ENCODE results near the gene C2CD2. TPM values are rescaled to one million over a fixed set of nuclear protein-coding genes. Genes with fewer than 3 reads are reported as not detected.

The C2CD2 gene
- total RNA-seq, 1 donor from 2014 or later, result 15.3 TPM

GRCh38 chr21:41973861-41974751 lies 20.3 kb upstream of the C2CD2 start:
- H2AFZ ChIP-seq (replicated peaks), result no peak overlapping the region
- DNase-seq (ENCODE audit: low spot score), result no peak
- TF ChIP-seq EZH2phosphoT487 (IDR thresholded peaks at IDR 0.05), result no peak
- no peak for TF ChIP-seq EZH2 (IDR thresholded peaks at IDR 0.05)
- TF ChIP-seq CTCF (IDR thresholded peaks at IDR 0.05), result no peak

GRCh38 chr21:41973427-41973831 lies 19.6 kb upstream of the C2CD2 start:
- Histone ChIP-seq H3K9me3 (ENCODE audit: low read depth) (no peaks in the 10 kb centered on the region), H3K27ac (no peak overlapping the region), H4K20me1 (ENCODE audit: low read depth) (no peaks in the 10 kb centered on the region), H3K4me1 (no peaks in the 10 kb centered on the region), H3K4me3 (no peak overlapping the region), H3K4me2 (no peak overlapping the region), H3K27me3 (no peaks in the 10 kb centered on the region), H3K36me3 (no peaks in the 10 kb centered on the region), H3K79me2 (ENCODE audit: low read depth) (no peaks in the 10 kb centered on the region), H3K9ac (no peak overlapping the region), H2AFZ (replicated peaks) (no peak overlapping the region), H3F3A (ENCODE audit: low read depth) (peaks cover 4% of the 10 kb centered on the region)
- Mint-ChIP-seq H3K27me3 (ENCODE audit: insufficient read depth, low read depth) (peaks cover 4% of the 10 kb centered on the region), H3K27ac (no peak overlapping the region), H3K4me1 (peaks cover 34% of the 10 kb centered on the region), H3K36me3 (no peaks in the 10 kb centered on the region), H3K4me3 (no peak overlapping the region), H3K9me3 (peaks cover 5% of the 10 kb centered on the region)
- no peak for DNase-seq (ENCODE audit: low spot score)
- TF ChIP-seq EZH2 (IDR thresholded peaks at IDR 0.05) (no peak), CTCF (IDR thresholded peaks at IDR 0.05) (no peak), EZH2phosphoT487 (IDR thresholded peaks at IDR 0.05) (no peak)

More at GRCh38 chr21:41973861-41974751, 20.3 kb upstream of the C2CD2 start:
- no peak overlapping the region for H3K27ac Mint-ChIP-seq
- Histone ChIP-seq H3K27me3 (no peaks in the 10 kb centered on the region), H3K4me3 (no peak overlapping the region), H3K27ac (no peak overlapping the region), H4K20me1 (ENCODE audit: low read depth) (no peaks in the 10 kb centered on the region), H3K4me2 (no peak overlapping the region), H3K9ac (no peak overlapping the region), H3K79me2 (ENCODE audit: low read depth) (no peaks in the 10 kb centered on the region), H3K4me1 (no peaks in the 10 kb centered on the region), H3K9me3 (ENCODE audit: low read depth) (peaks cover 1% of the 10 kb centered on the region), H3K36me3 (no peaks in the 10 kb centered on the region), H3F3A (ENCODE audit: low read depth) (no peaks in the 10 kb centered on the region)
- H3K9me3 Mint-ChIP-seq, result peaks cover 7% of the 10 kb centered on the region
- H3K4me3 Mint-ChIP-seq, result no peak overlapping the region
- H3K4me1 Mint-ChIP-seq, result peaks cover 27% of the 10 kb centered on the region
- no peaks in the 10 kb centered on the region for H3K36me3 Mint-ChIP-seq
- peaks cover 4% of the 10 kb centered on the region for H3K27me3 Mint-ChIP-seq (ENCODE audit: insufficient read depth, low read depth)

GRCh38 chr21:41972511-41973205 lies 18.8 kb upstream of the C2CD2 start:
- DNase-seq (ENCODE audit: low spot score), result no peak
- TF ChIP-seq EZH2phosphoT487 (IDR thresholded peaks at IDR 0.05) (no peak), EZH2 (IDR thresholded peaks at IDR 0.05) (no peak), CTCF (IDR thresholded peaks at IDR 0.05) (no peak)
- Histone ChIP-seq H3K36me3 (no peaks in the 10 kb centered on the region), H4K20me1 (ENCODE audit: low read depth) (no peaks in the 10 kb centered on the region), H3K9me3 (ENCODE audit: low read depth) (no peaks in the 10 kb centered on the region), H3K4me1 (peaks cover 6% of the 10 kb centered on the region), H3K79me2 (ENCODE audit: low read depth) (no peaks in the 10 kb centered on the region), H3K4me2 (no peak overlapping the region), H3F3A (ENCODE audit: low read depth) (peaks cover 9% of the 10 kb centered on the region), H2AFZ (replicated peaks) (no peak overlapping the region), H3K4me3 (no peak overlapping the region), H3K27me3 (no peaks in the 10 kb centered on the region), H3K27ac (no peak overlapping the region), H3K9ac (no peak overlapping the region)
- H3K27ac Mint-ChIP-seq, result no peak overlapping the region
- H3K4me3 Mint-ChIP-seq, result no peak overlapping the region
- no peaks in the 10 kb centered on the region for H3K36me3 Mint-ChIP-seq
- H3K4me1 Mint-ChIP-seq, result peaks cover 41% of the 10 kb centered on the region
- H3K9me3 Mint-ChIP-seq, result peaks cover 5% of the 10 kb centered on the region
- peaks cover 4% of the 10 kb centered on the region for H3K27me3 Mint-ChIP-seq (ENCODE audit: insufficient read depth, low read depth)

Data from neural progenitor cell (in vitro differentiated cells).